HCT116 (cell line): ENCODE data around the gene WDPCP.

Experiments used
- CEBPB ChIP-seq: IDR thresholded peaks from 2 replicates; pipeline ENCODE4 v1.6.1; 2012; ENCODE audit warnings: low read depth
- EGR1 ChIP-seq: IDR thresholded peaks from 2 replicates; pipeline ENCODE4 v1.6.1; 2012; ENCODE audit warnings: low read depth
- EZH2 ChIP-seq: fragments of 200-600 bp; sonication (generic); IDR thresholded peaks from 2 replicates; pipeline ENCODE4 v1.6.1; 2017; ENCODE audit warnings: antibody characterized with exemption, mixed run types
- POLR2A ChIP-seq: IDR thresholded peaks from 2 replicates; pipeline ENCODE4 v1.7.0; 2011; ENCODE audit warnings: borderline replicate concordance; ENCODE audit not compliant: insufficient read depth, insufficient read length; ENCODE audit errors: extremely low read depth
- ZNF274 ChIP-seq: fragments of 200-500 bp; sonication (Bioruptor generic); IDR thresholded peaks from 2 replicates; pipeline ENCODE4 v1.6.1; 2014; ENCODE audit warnings: mild to moderate bottlenecking, low read depth, low read length, inconsistent platforms
- TF ChIP-seq, protein P1 (sequence below), 3 experiments: fragments of 200-600 bp in 1 of 3; sonication (generic) in 1 of 3; IDR thresholded peaks in 2 of 3; conservative IDR thresholded peaks in 1 of 3; 2 replicates each; pipeline ENCODE4 v1.5.1; 2012 to 2017; ENCODE audit warnings: low read depth in 2 of 3, low read length in 2 of 3, antibody characterized with exemption in 1 of 3, borderline replicate concordance in 1 of 3, control low read depth in 1 of 3, mild to moderate bottlenecking in 1 of 3, mixed read lengths in 1 of 3, mixed run types in 1 of 3, moderate library complexity in 1 of 3; ENCODE audit not compliant: insufficient read depth in 1 of 3

DNA sequence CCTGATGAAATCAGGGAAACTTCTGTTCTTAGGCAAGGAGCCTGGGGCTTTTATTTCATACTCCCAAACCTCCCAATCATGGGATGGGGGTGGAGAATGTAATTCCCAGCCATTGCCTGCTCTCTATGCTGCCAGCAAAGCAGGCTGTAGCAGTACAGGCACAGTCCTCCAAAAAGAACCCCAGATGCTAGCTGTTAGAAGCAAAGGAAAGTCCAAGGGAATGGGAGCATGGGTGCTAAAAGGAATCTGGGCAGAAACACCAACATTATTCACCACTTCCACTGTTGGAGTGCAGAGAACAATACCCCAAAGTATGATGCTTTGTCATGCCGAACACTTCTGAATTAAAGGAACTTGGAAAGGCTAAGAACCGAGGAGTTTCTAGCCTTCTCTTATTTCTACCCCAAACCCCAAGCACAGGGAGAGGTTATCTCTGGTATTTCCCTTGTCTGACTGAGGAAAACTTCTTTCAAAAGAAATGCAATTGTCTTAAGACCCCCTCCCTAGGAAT is 25.2 kb upstream of the WDPCP start:
- TF ChIP-seq, protein P1, sequence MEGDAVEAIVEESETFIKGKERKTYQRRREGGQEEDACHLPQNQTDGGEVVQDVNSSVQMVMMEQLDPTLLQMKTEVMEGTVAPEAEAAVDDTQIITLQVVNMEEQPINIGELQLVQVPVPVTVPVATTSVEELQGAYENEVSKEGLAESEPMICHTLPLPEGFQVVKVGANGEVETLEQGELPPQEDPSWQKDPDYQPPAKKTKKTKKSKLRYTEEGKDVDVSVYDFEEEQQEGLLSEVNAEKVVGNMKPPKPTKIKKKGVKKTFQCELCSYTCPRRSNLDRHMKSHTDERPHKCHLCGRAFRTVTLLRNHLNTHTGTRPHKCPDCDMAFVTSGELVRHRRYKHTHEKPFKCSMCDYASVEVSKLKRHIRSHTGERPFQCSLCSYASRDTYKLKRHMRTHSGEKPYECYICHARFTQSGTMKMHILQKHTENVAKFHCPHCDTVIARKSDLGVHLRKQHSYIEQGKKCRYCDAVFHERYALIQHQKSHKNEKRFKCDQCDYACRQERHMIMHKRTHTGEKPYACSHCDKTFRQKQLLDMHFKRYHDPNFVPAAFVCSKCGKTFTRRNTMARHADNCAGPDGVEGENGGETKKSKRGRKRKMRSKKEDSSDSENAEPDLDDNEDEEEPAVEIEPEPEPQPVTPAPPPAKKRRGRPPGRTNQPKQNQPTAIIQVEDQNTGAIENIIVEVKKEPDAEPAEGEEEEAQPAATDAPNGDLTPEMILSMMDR (IDR thresholded peaks at IDR 0.05 in 2 of 3, conservative IDR thresholded peaks at IDR 0.05 in 1 of 3; ENCODE audit: borderline replicate concordance in 1 of 3, insufficient read depth in 1 of 3, low read depth in 2 of 3, low read length in 2 of 3), result no peak
- TF ChIP-seq CEBPB (no peak), POLR2A (no peak), ZNF274 (no peak), EZH2 (no peak), EGR1 (no peak)
